ENCODE measurements around the gene FHOD3.

GRCh38 chr18:36758623-36759022 lies 461.1 kb downstream of the FHOD3 start:
- TF ChIP-seq EZH2 (optimal IDR thresholded peaks at IDR 0.05; ENCODE audit: low read depth, low read length), result no peak
- no peak for TF ChIP-seq CTCF (IDR thresholded peaks at IDR 0.05; ENCODE audit: low read length)
- no peak for TF ChIP-seq EZH2phosphoT487 (IDR thresholded peaks at IDR 0.05; ENCODE audit: low read length)

Data from MM.1S (cell line).